Transverse colon (tissue), 4 donors: ENCODE results near the gene LDLRAP1. TPM values are rescaled to one million over a fixed set of nuclear protein-coding genes. Genes with fewer than 3 reads are reported as not detected.

ENCODE experiments used
- DNase-seq: peaks from one replicate; pipeline ENCODE4 v3.0.0-alpha.2; 2019
- H3K27ac ChIP-seq, 4 donors: fragments of 200-600 bp; sonication (generic); 2 replicates each; pipeline ENCODE4 v1.5.1; 2016 to 2018; ENCODE audit warnings: inconsistent platforms in 4 of 4
- H3K27me3 ChIP-seq: fragments of 200-600 bp; sonication (generic); 2 replicates; pipeline ENCODE4 v1.5.1; 2017; ENCODE audit warnings: inconsistent platforms
- H3K36me3 ChIP-seq, 4 donors: fragments of 200-600 bp; sonication (generic); 2 replicates each; pipeline ENCODE4 v1.5.1; 2017 to 2019; ENCODE audit warnings: inconsistent platforms in 4 of 4
- H3K4me1 ChIP-seq, 4 donors: fragments of 200-600 bp; sonication (generic); 2 replicates each; pipeline ENCODE4 v1.5.1; 2017 to 2020; ENCODE audit warnings: inconsistent platforms in 4 of 4
- H3K4me3 ChIP-seq, 4 donors: fragments of 200-600 bp; sonication (generic); 1 replicate in 1 of 4; 2 replicates in 3 of 4; pipeline versions ENCODE4 v1.5.1 to v1.6.1; 2017 to 2019; ENCODE audit warnings: inconsistent platforms in 4 of 4
- H3K9me3 ChIP-seq, 2 donors: fragments of 200-600 bp; sonication (generic); 2 replicates each; pipeline ENCODE4 v1.5.1; 2017 to 2019; ENCODE audit warnings: inconsistent platforms in 2 of 2
- EP300 ChIP-seq: sonication (generic); formaldehyde crosslinking; IDR thresholded peaks from one replicate; pipeline ENCODE4 v1.6.1; 2017; ENCODE audit warnings: antibody characterized with exemption, low read depth
- POLR2A ChIP-seq: fragments of 450-650 bp; IDR thresholded peaks from one replicate; pipeline ENCODE4 v1.6.1; 2016; ENCODE audit warnings: antibody characterized with exemption, mild to moderate bottlenecking, moderate library complexity
- POLR2AphosphoS5 ChIP-seq, 3 donors: sonication (generic); formaldehyde crosslinking; IDR thresholded peaks; one replicate each; pipeline ENCODE4 v1.6.1; 2016; ENCODE audit warnings: antibody characterized with exemption in 3 of 3
- WGBS, 2 donors: methylation state at CpG; one replicate each; pipeline ENCODE4 v1.1.5; 2018; ENCODE audit warnings: low coverage in 1 of 2; 5-methylcytosine and 5-hydroxymethylcytosine counted together
- in situ Hi-C, 4 donors: fragments of 200-750 bp; cut with MboI; loops; one replicate each; pipeline versions ENCODE4 v1.15.0 to v1.15.1; 2017; ENCODE audit warnings: low sequenced_read_pairs in 3 of 4, low pct_ligation_motif_present in 1 of 4, low pct_unique_long_range_greater_than_20kb in 1 of 4
- intact Hi-C: fragments of 100-400 bp; cut with DNase I; formaldehyde crosslinking; loops from one replicate; pipeline ENCODE4 v1.15.1; 2023; ENCODE audit warnings: low total_unique reads
- total RNA-seq, 4 donors: library from RNA; depleted of rRNA; stranded (reverse); fragments of >200 nt; gene quantifications; one replicate each; pipeline ENCODE4 v1.1.0, GENCODE V29; 2016
- TF ChIP-seq, protein P1 (sequence below), 5 experiments: fragments of 200-600 bp in 3 of 5; fragments of 450-650 bp in 2 of 5; sonication (generic) in 3 of 5; IDR thresholded peaks; 1 replicate in 2 of 5; 2 replicates in 3 of 5; pipeline ENCODE4 v1.5.1; 2016 to 2017; ENCODE audit warnings: antibody characterized with exemption in 5 of 5, inconsistent platforms in 3 of 5, mild to moderate bottlenecking in 2 of 5, moderate library complexity in 1 of 5

The LDLRAP1 gene
- total RNA-seq, 4 donors from 2014 or later, result 24.9 to 75.6 (median 37.8) TPM

DNA sequence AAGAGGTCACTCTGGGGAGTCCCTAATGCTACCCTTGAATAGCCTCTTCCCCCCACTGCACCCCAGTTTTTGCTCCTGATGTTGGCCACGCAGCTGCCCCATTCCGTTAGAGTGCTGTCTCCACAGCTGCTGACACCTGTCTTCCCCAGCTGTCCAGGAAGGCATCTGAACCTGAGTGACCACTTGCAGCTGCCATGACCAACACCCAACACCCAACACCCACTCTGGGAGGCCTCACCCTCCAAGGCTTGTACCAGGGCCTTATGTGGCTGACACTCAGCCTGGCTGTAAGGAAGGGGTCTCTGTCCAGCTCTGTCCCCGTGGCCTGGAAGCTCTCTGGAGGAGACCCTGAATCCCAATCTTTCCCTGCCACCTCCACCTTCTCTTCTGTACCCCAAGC lies 26.7 kb upstream of the LDLRAP1 start:
- Histone ChIP-seq H3K27me3 (no peaks in the 10 kb centered on the region), H3K9me3 (no peaks in the 10 kb centered on the region), H3K4me3 (no peak overlapping the region), H3K36me3 (no peaks in the 10 kb centered on the region), H3K27ac (no peak overlapping the region), H3K4me1 (no peaks in the 10 kb centered on the region)
- no peak for DNase-seq
- 76% methylated on average over 3 of the region's 3 CpGs; no CpG with 5 or more reads in 1 of the 2 donors for WGBS, 2 donors
- TF ChIP-seq POLR2AphosphoS5 (IDR thresholded peaks at IDR 0.05) (no peak), EP300 (no peak), POLR2A (no peak)
- TF ChIP-seq, protein P1, sequence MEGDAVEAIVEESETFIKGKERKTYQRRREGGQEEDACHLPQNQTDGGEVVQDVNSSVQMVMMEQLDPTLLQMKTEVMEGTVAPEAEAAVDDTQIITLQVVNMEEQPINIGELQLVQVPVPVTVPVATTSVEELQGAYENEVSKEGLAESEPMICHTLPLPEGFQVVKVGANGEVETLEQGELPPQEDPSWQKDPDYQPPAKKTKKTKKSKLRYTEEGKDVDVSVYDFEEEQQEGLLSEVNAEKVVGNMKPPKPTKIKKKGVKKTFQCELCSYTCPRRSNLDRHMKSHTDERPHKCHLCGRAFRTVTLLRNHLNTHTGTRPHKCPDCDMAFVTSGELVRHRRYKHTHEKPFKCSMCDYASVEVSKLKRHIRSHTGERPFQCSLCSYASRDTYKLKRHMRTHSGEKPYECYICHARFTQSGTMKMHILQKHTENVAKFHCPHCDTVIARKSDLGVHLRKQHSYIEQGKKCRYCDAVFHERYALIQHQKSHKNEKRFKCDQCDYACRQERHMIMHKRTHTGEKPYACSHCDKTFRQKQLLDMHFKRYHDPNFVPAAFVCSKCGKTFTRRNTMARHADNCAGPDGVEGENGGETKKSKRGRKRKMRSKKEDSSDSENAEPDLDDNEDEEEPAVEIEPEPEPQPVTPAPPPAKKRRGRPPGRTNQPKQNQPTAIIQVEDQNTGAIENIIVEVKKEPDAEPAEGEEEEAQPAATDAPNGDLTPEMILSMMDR (IDR thresholded peaks at IDR 0.05), result no peak
- intact Hi-C loops, result no loop called here
- in situ Hi-C loops, result no loop called here

DNA sequence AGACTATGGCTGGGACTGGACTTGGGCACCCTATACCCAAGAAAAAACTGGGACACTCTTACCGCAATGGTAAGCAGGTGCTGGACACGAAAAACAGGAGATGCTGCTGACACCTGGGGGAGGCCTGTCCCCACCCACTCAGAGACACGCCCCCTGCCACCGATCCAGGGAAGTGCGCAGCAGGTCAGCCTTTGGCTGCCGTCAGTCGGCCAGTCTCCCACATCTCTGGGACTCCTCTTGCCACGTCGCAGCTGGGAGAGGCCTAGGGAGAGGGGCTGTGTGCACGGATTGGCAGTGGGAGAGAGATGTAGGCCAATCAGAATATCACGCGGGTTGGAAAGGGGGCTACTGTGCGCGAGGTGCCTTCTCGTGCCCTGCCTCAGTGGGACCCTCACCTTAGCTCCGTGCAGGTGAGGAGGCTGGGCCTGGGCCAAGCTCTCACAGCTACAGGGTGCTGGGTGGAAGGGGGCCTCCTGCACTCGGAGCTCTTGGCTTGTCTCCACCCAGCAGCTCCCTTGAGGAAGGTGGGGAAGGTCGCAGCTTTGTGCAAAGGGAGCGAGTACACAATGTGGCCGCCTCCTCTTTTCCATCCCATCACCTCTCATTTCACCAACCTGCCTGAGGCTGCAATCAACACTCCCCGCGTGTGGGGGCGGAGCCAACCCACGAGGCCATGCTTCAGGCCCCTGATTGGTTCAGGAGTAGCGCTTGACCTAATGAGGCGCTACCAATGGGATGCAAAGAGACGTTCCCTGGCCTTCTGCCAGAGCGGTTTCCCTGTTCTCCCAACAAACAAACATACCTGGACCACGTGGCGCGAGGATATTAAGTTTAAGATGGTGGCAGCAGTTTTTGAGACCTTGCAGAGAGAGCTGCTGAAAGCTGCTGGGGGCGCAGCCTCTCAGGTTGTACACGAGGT lies 25.7 kb upstream of the LDLRAP1 start:
- intact Hi-C loops, result no loop called here

DNA sequence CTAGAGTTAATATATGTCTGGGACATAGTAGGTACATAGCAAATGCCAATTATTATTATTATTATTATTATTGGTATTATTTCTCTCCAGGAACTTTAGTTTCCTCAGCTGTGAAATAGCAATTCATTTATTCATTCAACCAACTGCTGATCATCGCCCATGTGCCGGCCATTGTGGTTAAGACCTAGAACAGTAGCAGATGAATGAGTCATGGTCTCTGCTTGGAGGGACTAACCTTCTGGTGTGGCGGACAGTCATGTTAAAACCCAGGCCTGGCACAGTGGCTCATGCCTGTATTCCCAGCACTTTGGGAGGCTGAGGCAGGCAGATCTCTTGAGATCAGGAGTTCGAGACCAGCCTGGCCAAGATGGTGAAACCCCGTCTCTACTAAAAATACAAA lies 23.8 kb upstream of the LDLRAP1 start:
- H3K27me3 ChIP-seq, result no peaks in the 10 kb centered on the region
- 84 to 100% methylated on average over 2 to 5 of the region's 5 CpGs for WGBS, 2 donors
- in situ Hi-C loops, result loop anchor here in 3 of 4 donors (10.0 kb wide), 2 partner anchors 115 to 125 kb away; no protein-coding TSS in a partner anchor

More for the DNA sequence above, 25.7 kb upstream of the LDLRAP1 start:
- Histone ChIP-seq H3K4me3 (no peak overlapping the region), H3K27ac (no peak overlapping the region), H3K27me3 (no peaks in the 10 kb centered on the region), H3K4me1 (no peaks in the 10 kb centered on the region), H3K36me3 (no peaks in the 10 kb centered on the region), H3K9me3 (no peaks in the 10 kb centered on the region)
- WGBS, 2 donors, result 83 to 87% methylated on average over 6 to 31 of the region's 33 CpGs
- TF ChIP-seq POLR2A, result no peak
- TF ChIP-seq, protein P1 (IDR thresholded peaks at IDR 0.05), result no peak
- no peak for TF ChIP-seq POLR2AphosphoS5 (IDR thresholded peaks at IDR 0.05)
- TF ChIP-seq EP300, result no peak
- DNase-seq, result no peak
- in situ Hi-C loops, result no loop called here

DNA sequence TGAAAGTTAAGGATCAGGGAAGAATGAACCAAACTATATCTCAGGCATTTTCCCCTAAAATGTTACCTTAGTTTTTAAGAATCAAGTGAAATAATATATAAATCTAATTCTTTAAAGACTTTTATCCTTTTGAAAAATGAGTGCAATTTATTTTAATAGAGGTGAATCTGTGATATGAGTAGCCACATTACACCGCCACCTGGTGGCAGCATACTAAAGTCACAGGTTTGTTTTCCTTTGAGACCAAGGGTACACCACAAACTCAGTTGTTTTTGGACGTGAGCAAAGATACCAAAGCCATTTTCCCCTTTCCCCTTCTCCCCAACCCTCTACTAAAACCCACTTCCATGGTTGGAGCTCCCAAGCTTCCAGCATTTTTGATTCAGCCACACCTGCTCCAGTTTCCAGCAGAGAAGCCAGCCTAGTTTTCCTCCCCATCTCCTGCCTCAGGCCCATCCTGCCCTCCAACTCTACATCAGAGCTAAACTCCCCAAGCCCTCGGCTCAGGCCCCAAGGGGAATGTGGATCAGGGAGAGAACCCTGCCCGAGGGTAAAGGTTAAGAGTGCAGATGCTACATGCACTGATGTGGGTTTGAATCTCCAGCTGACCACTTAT lies 22.9 kb upstream of the LDLRAP1 start:
- H3K27ac ChIP-seq, result no peak overlapping the region
- no peaks in the 10 kb centered on the region for H3K9me3 ChIP-seq
- intact Hi-C loops (loop anchor here (10.0 kb wide), 1 partner anchor 116 kb away; no protein-coding TSS in a partner anchor), in situ Hi-C loops (loop anchor here in 3 of 4 donors (10.0 kb wide), 2 partner anchors 116 to 126 kb away; no protein-coding TSS in a partner anchor)
- no peaks in the 10 kb centered on the region for H3K36me3 ChIP-seq
- H3K4me3 ChIP-seq, result no peak overlapping the region
- no peak for TF ChIP-seq POLR2AphosphoS5 (IDR thresholded peaks at IDR 0.05)
- TF ChIP-seq, protein P1 (IDR thresholded peaks at IDR 0.05), result peak; percentile 78 to 87 (median 84)
- H3K27me3 ChIP-seq, result no peaks in the 10 kb centered on the region
- peak; percentile 72 for DNase-seq
- WGBS, 2 donors, result 0 to 7% methylated on average over 2 to 4 of the region's 4 CpGs
- no peaks in the 10 kb centered on the region for H3K4me1 ChIP-seq

More for the DNA sequence above, 23.8 kb upstream of the LDLRAP1 start:
- Histone ChIP-seq H3K36me3 (no peaks in the 10 kb centered on the region), H3K4me3 (no peak overlapping the region), H3K4me1 (no peaks in the 10 kb centered on the region), H3K9me3 (no peaks in the 10 kb centered on the region), H3K27ac (no peak overlapping the region)
- intact Hi-C loops, result loop anchor here (10.0 kb wide), 1 partner anchor 115 kb away; no protein-coding TSS in a partner anchor
- no peak for DNase-seq
- TF ChIP-seq EP300 (no peak), POLR2A (no peak)
- TF ChIP-seq, protein P1 (IDR thresholded peaks at IDR 0.05), result no peak
